ENCODE results near the gene ARL5A. TPM values are rescaled to one million over a fixed set of nuclear protein-coding genes. Genes with fewer than 3 reads are reported as not detected.

The ARL5A gene
- total and polyA plus RNA-seq, 9 of the 15 experiments (the other 6 are each of a cell fraction or from before 2014, with no cell fraction given): 16.3 to 117 (median 88.4) TPM

- no peak for TF ChIP-seq KHSRP (IDR thresholded peaks at IDR 0.05)
- peak; percentile 90 for TF ChIP-seq ZNF79 (CRISPR knock-in tag; IDR thresholded peaks at IDR 0.05; ENCODE audit: low read depth)
- H3K4me1 ChIP-seq (replicated peaks in 1 of 2; ENCODE audit: control insufficient read depth in 2 of 2, insufficient read depth in 2 of 2, low read length in 2 of 2): peaks cover 13 to 49% of the 10 kb centered on the region in 2 experiments
- no peak overlapping the region for H3K9ac ChIP-seq (ENCODE audit: insufficient read depth in 1 of 2, low read depth in 2 of 2, low read length in 2 of 2)
- H3K27ac ChIP-seq (ENCODE audit: extremely low read depth, low read depth, low read length): no peak overlapping the region
- H3K27me3 ChIP-seq (ENCODE audit: control insufficient read depth in 2 of 2, insufficient read depth in 2 of 2, low read length in 2 of 2): no peaks in the 10 kb centered on the region
- no peaks in the 10 kb centered on the region for H3K9me3 ChIP-seq (replicated peaks; ENCODE audit: control insufficient read depth, insufficient read depth, low read depth, low read length)
- BruUV-seq (replicated peaks): no TSS peak
- 0 out of 2 replicates have a peak overlapping the region, but pooled peaks have one; percentile 69 for H2AFZ ChIP-seq (ENCODE audit: low read depth, low read length)
- ATAC-seq (no peak), FAIRE-seq (no peak), DNase-seq (ENCODE audit: extremely low read depth in 1 of 4, low spot score in 3 of 4) (no peak)
- no peak overlapping the region for H3K4me3 ChIP-seq
- H3K4me2 ChIP-seq (ENCODE audit: insufficient read depth, low read length): no peak overlapping the region
- H3K79me2 ChIP-seq (ENCODE audit: control insufficient read depth, insufficient read depth, low read length): no peaks in the 10 kb centered on the region
- in situ Hi-C loops (cut with MboI): no loop called here
- H3K9me1 ChIP-seq (ENCODE audit: control insufficient read depth, insufficient read depth, low read length): no peaks in the 10 kb centered on the region
- 24% methylated on average over 1 of the region's 1 CpG for WGBS (ENCODE audit: insufficient coverage, low coverage, missing lambda C conversion rate)
- ChIA-PET POLR2A (interaction anchor here (0.7 to 1.6 kb wide), 3 partner anchors 31 to 344 kb away, joined by 3 to 5 read pairs (median 4); no protein-coding TSS in a partner anchor), CTCF (ENCODE audit: low intra/inter-chr PET ratio) (no interaction called here)
- intact Hi-C loops (cut with micrococcal nuclease): no loop called here
- H4K20me1 ChIP-seq (replicated peaks; ENCODE audit: control insufficient read depth, insufficient read depth, low read length): no peaks in the 10 kb centered on the region
- H3K36me3 ChIP-seq (ENCODE audit: control insufficient read depth, insufficient read depth, low read length): no peaks in the 10 kb centered on the region
Measured at GRCh38 chr2:151757861-151758260, 70.4 kb downstream of the ARL5A start.

- Histone ChIP-seq H3K4me2 (ENCODE audit: insufficient read depth, low read length) (peak overlapping the region; percentile 4), H3K9me1 (ENCODE audit: control insufficient read depth, insufficient read depth, low read length) (no peaks in the 10 kb centered on the region), H3K4me1 (replicated peaks in 1 of 2; ENCODE audit: control insufficient read depth in 2 of 2, insufficient read depth in 2 of 2, low read length in 2 of 2) (peaks cover 13 to 43% of the 10 kb centered on the region in 2 experiments), H3K27ac (ENCODE audit: extremely low read depth, low read depth, low read length) (no peak overlapping the region; the same call in 2 of the 3 replicates), H3K9ac (ENCODE audit: insufficient read depth in 1 of 2, low read depth in 2 of 2, low read length in 2 of 2) (0 out of 4 replicates have a peak overlapping the region, but pooled peaks of 1 of the 2 experiments have one; percentile 1), H3K4me3 (no peak overlapping the region), H3K27me3 (ENCODE audit: control insufficient read depth in 2 of 2, insufficient read depth in 2 of 2, low read length in 2 of 2) (no peaks in the 10 kb centered on the region), H3K36me3 (ENCODE audit: control insufficient read depth, insufficient read depth, low read length) (no peaks in the 10 kb centered on the region), H3K9me3 (replicated peaks; ENCODE audit: control insufficient read depth, insufficient read depth, low read depth, low read length) (no peaks in the 10 kb centered on the region), H4K20me1 (replicated peaks; ENCODE audit: control insufficient read depth, insufficient read depth, low read length) (no peaks in the 10 kb centered on the region), H2AFZ (ENCODE audit: low read depth, low read length) (peak overlapping the region; percentile 69), H3K79me2 (ENCODE audit: control insufficient read depth, insufficient read depth, low read length) (no peaks in the 10 kb centered on the region)
- in situ Hi-C loops (cut with MboI): no loop called here
- peak; percentile 74 for ATAC-seq
- BruUV-seq (replicated peaks): no TSS peak
- POLR2A ChIA-PET: interaction anchor here (0.6 to 2.1 kb wide), 4 partner anchors 9 to 105 kb away, joined by 3 to 16 read pairs (median 5); no protein-coding TSS in a partner anchor
- CTCF ChIA-PET (ENCODE audit: low intra/inter-chr PET ratio): no interaction called here
- no peak for FAIRE-seq
- peak in 3 of 4 experiments; percentile 24 to 65 (median 61) for DNase-seq (ENCODE audit: extremely low read depth in 1 of 4, low spot score in 3 of 4)
- intact Hi-C loops (cut with micrococcal nuclease): no loop called here
- 8% methylated on average over 2 of the region's 2 CpGs for WGBS (ENCODE audit: insufficient coverage, low coverage, missing lambda C conversion rate)
- TF ChIP-seq L3MBTL2 (IDR thresholded peaks at IDR 0.05) (peak; percentile 31; the same call in 1 of the 2 replicates), YY1 (IDR thresholded peaks at IDR 0.05; ENCODE audit: borderline replicate concordance in 1 of 3, control insufficient read depth in 1 of 3, extremely low read depth in 1 of 3, insufficient read depth in 3 of 3, insufficient read length in 1 of 3, insufficient replicate concordance in 2 of 3, low read depth in 1 of 3, low read length in 2 of 3) (peak in 1 of 3 experiments; percentile 43), CHAMP1 (IDR thresholded peaks at IDR 0.05) (0 out of 2 replicates have a peak, but pooled peaks have one; percentile 19)
Measured at GRCh38 chr2:151756820-151757219, 71.4 kb downstream of the ARL5A start.

Data from K562 (cell line).